ENCODE measurements around the gene VARS1.

DNA sequence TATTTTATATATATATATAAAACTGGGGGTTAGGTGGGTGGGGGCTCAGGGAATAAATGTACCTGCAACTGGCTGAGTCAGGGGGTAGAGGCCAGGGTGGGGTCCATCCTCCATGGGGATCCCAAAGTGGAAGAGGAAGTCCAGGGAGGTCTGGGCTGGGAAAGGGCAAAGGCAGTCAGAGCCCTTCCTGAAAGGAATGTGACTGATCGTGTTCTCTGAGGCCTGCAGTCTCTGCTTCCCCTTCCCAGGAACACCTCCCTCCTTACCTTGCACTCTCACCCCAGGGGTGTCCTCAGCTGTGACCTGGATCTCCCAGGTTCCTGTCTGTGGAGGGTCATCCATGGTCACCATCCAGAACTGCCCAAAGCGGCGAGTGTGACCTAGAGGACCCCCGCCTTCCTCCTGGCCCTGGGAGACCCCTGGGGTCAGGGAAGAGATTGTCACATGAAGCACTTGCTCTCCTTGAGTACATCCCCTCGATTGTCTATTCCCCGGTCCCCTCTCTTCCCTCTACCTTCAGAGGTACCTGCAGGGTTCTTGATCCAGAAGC lies 28.4 kb downstream of the VARS1 start:
- TF ChIP-seq POLR2A (IDR thresholded peaks at IDR 0.05; ENCODE audit: low read length) (no peak), ESRRA (IDR thresholded peaks at IDR 0.05; ENCODE audit: borderline replicate concordance, low read length) (no peak), MAFK (IDR thresholded peaks at IDR 0.05; ENCODE audit: partially characterized antibody) (no peak), REST (IDR thresholded peaks at IDR 0.05) (no peak), CHD2 (IDR thresholded peaks at IDR 0.05; ENCODE audit: low read length, partially characterized antibody) (no peak), SMC3 (IDR thresholded peaks at IDR 0.05) (no peak), EP300 (IDR thresholded peaks at IDR 0.05) (no peak)
- TF ChIP-seq, protein P1, sequence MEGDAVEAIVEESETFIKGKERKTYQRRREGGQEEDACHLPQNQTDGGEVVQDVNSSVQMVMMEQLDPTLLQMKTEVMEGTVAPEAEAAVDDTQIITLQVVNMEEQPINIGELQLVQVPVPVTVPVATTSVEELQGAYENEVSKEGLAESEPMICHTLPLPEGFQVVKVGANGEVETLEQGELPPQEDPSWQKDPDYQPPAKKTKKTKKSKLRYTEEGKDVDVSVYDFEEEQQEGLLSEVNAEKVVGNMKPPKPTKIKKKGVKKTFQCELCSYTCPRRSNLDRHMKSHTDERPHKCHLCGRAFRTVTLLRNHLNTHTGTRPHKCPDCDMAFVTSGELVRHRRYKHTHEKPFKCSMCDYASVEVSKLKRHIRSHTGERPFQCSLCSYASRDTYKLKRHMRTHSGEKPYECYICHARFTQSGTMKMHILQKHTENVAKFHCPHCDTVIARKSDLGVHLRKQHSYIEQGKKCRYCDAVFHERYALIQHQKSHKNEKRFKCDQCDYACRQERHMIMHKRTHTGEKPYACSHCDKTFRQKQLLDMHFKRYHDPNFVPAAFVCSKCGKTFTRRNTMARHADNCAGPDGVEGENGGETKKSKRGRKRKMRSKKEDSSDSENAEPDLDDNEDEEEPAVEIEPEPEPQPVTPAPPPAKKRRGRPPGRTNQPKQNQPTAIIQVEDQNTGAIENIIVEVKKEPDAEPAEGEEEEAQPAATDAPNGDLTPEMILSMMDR (IDR thresholded peaks at IDR 0.05), result no peak
- TF ChIP-seq, protein P2, sequence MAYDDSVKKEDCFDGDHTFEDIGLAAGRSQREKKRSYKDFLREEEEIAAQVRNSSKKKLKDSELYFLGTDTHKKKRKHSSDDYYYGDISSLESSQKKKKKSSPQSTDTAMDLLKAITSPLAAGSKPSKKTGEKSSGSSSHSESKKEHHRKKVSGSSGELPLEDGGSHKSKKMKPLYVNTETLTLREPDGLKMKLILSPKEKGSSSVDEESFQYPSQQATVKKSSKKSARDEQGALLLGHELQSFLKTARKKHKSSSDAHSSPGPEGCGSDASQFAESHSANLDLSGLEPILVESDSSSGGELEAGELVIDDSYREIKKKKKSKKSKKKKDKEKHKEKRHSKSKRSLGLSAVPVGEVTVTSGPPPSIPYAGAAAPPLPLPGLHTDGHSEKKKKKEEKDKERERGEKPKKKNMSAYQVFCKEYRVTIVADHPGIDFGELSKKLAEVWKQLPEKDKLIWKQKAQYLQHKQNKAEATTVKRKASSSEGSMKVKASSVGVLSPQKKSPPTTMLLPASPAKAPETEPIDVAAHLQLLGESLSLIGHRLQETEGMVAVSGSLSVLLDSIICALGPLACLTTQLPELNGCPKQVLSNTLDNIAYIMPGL (CRISPR knock-in tag; IDR thresholded peaks at IDR 0.05; ENCODE audit: borderline replicate concordance), result no peak
- TF ChIP-seq, protein P3, sequence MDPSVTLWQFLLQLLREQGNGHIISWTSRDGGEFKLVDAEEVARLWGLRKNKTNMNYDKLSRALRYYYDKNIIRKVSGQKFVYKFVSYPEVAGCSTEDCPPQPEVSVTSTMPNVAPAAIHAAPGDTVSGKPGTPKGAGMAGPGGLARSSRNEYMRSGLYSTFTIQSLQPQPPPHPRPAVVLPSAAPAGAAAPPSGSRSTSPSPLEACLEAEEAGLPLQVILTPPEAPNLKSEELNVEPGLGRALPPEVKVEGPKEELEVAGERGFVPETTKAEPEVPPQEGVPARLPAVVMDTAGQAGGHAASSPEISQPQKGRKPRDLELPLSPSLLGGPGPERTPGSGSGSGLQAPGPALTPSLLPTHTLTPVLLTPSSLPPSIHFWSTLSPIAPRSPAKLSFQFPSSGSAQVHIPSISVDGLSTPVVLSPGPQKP (IDR thresholded peaks at IDR 0.05; ENCODE audit: low read depth, low read length), result no peak

Data from A549 (cell line).